HEK293 (cell line): ENCODE results near the gene TP53BP1.

Experiments
- SALL2 ChIP-seq: fragments of 450-650 bp; formaldehyde crosslinking; IDR thresholded peaks from 2 replicates; pipeline ENCODE4 v1.5.0; 2017; ENCODE audit warnings: missing biosample characterization, mild to moderate bottlenecking, missing genetic modification characterization, borderline replicate concordance
- ZFP3 ChIP-seq: fragments of 450-650 bp; formaldehyde crosslinking; IDR thresholded peaks from 2 replicates; pipeline ENCODE4 v1.5.1; 2016; ENCODE audit warnings: low read depth, missing biosample characterization, missing genetic modification characterization
- ZNF114 ChIP-seq: fragments of 450-650 bp; formaldehyde crosslinking; IDR thresholded peaks from 2 replicates; pipeline ENCODE4 v1.5.0; 2017; ENCODE audit warnings: missing biosample characterization, missing genetic modification characterization
- ZNF121 ChIP-seq: fragments of 450-650 bp; formaldehyde crosslinking; IDR thresholded peaks from 2 replicates; pipeline ENCODE4 v1.5.1; 2016; ENCODE audit warnings: missing biosample characterization, missing genetic modification characterization
- ZNF274 ChIP-seq, 2 experiments: fragments of 200-500 bp in 1 of 2; fragments of 450-650 bp in 1 of 2; sonication (Bioruptor generic) in 1 of 2; formaldehyde crosslinking in 1 of 2; IDR thresholded peaks; 2 replicates each; pipeline versions ENCODE4 v1.5.1 to v1.6.1; 2014 to 2016; ENCODE audit warnings: borderline replicate concordance in 1 of 2, inconsistent platforms in 1 of 2, low read length in 1 of 2, missing biosample characterization in 1 of 2, missing genetic modification characterization in 1 of 2
- ZNF404 ChIP-seq: fragments of 450-650 bp; formaldehyde crosslinking; IDR thresholded peaks from 2 replicates; pipeline ENCODE4 v1.5.1; 2017; ENCODE audit warnings: missing biosample characterization, missing genetic modification characterization
- ZNF510 ChIP-seq: fragments of 450-650 bp; formaldehyde crosslinking; IDR thresholded peaks from 2 replicates; pipeline ENCODE4 v1.5.1; 2018; ENCODE audit warnings: mild to moderate bottlenecking, missing genetic modification characterization, missing biosample characterization; ENCODE audit not compliant: insufficient replicate concordance
- ZNF777 ChIP-seq: fragments of 450-650 bp; formaldehyde crosslinking; IDR thresholded peaks from 2 replicates; pipeline ENCODE4 v1.5.1; 2017; ENCODE audit warnings: missing biosample characterization, missing genetic modification characterization, borderline replicate concordance
- TF ChIP-seq, protein P1 (sequence below): fragments of 450-650 bp; formaldehyde crosslinking; IDR thresholded peaks from 2 replicates; pipeline ENCODE4 v1.5.1; 2016; ENCODE audit warnings: missing biosample characterization, missing genetic modification characterization
- TF ChIP-seq, protein P2 (sequence below): fragments of 450-650 bp; formaldehyde crosslinking; IDR thresholded peaks from 2 replicates; pipeline ENCODE4 v1.5.1; 2016; ENCODE audit warnings: missing biosample characterization, missing genetic modification characterization, low read depth
- TF ChIP-seq, protein P3 (sequence below): fragments of 450-650 bp; formaldehyde crosslinking; IDR thresholded peaks from 2 replicates; pipeline ENCODE4 v1.5.1; 2016; ENCODE audit warnings: missing biosample characterization, missing genetic modification characterization
- TF ChIP-seq, protein P4 (sequence below): fragments of 450-650 bp; formaldehyde crosslinking; conservative IDR thresholded peaks from 2 replicates; pipeline ENCODE4 v1.5.1; 2016; ENCODE audit warnings: low read depth, missing biosample characterization, missing genetic modification characterization
- TF ChIP-seq, protein P5 (sequence below): fragments of 450-650 bp; formaldehyde crosslinking; IDR thresholded peaks from 2 replicates; pipeline ENCODE4 v1.5.1; 2016; ENCODE audit warnings: missing biosample characterization, missing genetic modification characterization, low read depth

DNA sequence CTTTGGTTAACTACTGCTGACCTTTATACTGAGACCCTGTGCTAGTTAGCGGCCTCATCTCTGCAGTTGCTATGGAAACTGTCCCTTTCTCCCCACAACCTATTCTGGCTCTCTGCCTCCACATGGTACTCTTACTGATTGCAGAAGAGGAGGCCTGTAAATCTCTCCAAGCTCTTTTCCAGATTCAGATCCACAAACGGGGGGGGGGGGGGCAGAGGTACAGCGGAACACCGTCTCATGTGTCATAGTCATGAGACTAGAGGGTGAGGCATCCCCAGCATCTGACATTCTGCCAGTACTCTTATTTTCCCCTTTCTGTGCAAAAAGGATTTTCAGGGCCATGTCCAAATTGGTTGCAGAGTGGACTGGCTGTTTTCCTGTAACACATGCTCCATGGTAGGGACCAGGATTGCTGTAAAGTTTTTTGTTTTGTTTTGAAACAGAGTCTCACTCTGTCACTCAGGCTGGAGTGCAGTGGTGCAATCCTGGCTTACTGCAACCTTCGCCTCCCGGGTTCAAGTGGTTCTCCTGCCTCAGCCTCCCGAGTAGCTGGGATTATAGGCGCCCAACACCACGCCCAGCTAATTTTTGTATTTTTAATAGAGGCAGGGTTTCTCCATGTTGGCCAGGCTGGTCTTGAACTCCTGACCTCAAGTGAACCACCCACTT, 16.2 kb upstream of the TP53BP1 start:
- TF ChIP-seq, protein P1, sequence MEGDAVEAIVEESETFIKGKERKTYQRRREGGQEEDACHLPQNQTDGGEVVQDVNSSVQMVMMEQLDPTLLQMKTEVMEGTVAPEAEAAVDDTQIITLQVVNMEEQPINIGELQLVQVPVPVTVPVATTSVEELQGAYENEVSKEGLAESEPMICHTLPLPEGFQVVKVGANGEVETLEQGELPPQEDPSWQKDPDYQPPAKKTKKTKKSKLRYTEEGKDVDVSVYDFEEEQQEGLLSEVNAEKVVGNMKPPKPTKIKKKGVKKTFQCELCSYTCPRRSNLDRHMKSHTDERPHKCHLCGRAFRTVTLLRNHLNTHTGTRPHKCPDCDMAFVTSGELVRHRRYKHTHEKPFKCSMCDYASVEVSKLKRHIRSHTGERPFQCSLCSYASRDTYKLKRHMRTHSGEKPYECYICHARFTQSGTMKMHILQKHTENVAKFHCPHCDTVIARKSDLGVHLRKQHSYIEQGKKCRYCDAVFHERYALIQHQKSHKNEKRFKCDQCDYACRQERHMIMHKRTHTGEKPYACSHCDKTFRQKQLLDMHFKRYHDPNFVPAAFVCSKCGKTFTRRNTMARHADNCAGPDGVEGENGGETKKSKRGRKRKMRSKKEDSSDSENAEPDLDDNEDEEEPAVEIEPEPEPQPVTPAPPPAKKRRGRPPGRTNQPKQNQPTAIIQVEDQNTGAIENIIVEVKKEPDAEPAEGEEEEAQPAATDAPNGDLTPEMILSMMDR, result no peak
- TF ChIP-seq SALL2 (tag by site-specific recombination), result no peak
- TF ChIP-seq ZNF510 (tag by site-specific recombination), result no peak
- no peak for TF ChIP-seq ZNF777 (tag by site-specific recombination)
- TF ChIP-seq, protein P2, sequence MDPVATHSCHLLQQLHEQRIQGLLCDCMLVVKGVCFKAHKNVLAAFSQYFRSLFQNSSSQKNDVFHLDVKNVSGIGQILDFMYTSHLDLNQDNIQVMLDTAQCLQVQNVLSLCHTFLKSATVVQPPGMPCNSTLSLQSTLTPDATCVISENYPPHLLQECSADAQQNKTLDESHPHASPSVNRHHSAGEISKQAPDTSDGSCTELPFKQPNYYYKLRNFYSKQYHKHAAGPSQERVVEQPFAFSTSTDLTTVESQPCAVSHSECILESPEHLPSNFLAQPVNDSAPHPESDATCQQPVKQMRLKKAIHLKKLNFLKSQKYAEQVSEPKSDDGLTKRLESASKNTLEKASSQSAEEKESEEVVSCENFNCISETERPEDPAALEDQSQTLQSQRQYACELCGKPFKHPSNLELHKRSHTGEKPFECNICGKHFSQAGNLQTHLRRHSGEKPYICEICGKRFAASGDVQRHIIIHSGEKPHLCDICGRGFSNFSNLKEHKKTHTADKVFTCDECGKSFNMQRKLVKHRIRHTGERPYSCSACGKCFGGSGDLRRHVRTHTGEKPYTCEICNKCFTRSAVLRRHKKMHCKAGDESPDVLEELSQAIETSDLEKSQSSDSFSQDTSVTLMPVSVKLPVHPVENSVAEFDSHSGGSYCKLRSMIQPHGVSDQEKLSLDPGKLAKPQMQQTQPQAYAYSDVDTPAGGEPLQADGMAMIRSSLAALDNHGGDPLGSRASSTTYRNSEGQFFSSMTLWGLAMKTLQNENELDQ (tag by site-specific recombination), result no peak
- TF ChIP-seq, protein P3, sequence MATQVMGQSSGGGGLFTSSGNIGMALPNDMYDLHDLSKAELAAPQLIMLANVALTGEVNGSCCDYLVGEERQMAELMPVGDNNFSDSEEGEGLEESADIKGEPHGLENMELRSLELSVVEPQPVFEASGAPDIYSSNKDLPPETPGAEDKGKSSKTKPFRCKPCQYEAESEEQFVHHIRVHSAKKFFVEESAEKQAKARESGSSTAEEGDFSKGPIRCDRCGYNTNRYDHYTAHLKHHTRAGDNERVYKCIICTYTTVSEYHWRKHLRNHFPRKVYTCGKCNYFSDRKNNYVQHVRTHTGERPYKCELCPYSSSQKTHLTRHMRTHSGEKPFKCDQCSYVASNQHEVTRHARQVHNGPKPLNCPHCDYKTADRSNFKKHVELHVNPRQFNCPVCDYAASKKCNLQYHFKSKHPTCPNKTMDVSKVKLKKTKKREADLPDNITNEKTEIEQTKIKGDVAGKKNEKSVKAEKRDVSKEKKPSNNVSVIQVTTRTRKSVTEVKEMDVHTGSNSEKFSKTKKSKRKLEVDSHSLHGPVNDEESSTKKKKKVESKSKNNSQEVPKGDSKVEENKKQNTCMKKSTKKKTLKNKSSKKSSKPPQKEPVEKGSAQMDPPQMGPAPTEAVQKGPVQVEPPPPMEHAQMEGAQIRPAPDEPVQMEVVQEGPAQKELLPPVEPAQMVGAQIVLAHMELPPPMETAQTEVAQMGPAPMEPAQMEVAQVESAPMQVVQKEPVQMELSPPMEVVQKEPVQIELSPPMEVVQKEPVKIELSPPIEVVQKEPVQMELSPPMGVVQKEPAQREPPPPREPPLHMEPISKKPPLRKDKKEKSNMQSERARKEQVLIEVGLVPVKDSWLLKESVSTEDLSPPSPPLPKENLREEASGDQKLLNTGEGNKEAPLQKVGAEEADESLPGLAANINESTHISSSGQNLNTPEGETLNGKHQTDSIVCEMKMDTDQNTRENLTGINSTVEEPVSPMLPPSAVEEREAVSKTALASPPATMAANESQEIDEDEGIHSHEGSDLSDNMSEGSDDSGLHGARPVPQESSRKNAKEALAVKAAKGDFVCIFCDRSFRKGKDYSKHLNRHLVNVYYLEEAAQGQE (tag by site-specific recombination), result no peak
- no peak for TF ChIP-seq ZFP3
- no peak for TF ChIP-seq ZNF404 (tag by site-specific recombination)
- TF ChIP-seq, protein P4, sequence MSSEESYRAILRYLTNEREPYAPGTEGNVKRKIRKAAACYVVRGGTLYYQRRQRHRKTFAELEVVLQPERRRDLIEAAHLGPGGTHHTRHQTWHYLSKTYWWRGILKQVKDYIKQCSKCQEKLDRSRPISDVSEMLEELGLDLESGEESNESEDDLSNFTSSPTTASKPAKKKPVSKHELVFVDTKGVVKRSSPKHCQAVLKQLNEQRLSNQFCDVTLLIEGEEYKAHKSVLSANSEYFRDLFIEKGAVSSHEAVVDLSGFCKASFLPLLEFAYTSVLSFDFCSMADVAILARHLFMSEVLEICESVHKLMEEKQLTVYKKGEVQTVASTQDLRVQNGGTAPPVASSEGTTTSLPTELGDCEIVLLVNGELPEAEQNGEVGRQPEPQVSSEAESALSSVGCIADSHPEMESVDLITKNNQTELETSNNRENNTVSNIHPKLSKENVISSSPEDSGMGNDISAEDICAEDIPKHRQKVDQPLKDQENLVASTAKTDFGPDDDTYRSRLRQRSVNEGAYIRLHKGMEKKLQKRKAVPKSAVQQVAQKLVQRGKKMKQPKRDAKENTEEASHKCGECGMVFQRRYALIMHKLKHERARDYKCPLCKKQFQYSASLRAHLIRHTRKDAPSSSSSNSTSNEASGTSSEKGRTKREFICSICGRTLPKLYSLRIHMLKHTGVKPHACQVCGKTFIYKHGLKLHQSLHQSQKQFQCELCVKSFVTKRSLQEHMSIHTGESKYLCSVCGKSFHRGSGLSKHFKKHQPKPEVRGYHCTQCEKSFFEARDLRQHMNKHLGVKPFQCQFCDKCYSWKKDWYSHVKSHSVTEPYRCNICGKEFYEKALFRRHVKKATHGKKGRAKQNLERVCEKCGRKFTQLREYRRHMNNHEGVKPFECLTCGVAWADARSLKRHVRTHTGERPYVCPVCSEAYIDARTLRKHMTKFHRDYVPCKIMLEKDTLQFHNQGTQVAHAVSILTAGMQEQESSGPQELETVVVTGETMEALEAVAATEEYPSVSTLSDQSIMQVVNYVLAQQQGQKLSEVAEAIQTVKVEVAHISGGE, result no peak
- TF ChIP-seq, protein P5, sequence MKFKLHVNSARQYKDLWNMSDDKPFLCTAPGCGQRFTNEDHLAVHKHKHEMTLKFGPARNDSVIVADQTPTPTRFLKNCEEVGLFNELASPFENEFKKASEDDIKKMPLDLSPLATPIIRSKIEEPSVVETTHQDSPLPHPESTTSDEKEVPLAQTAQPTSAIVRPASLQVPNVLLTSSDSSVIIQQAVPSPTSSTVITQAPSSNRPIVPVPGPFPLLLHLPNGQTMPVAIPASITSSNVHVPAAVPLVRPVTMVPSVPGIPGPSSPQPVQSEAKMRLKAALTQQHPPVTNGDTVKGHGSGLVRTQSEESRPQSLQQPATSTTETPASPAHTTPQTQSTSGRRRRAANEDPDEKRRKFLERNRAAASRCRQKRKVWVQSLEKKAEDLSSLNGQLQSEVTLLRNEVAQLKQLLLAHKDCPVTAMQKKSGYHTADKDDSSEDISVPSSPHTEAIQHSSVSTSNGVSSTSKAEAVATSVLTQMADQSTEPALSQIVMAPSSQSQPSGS (tag by site-specific recombination), result no peak
- TF ChIP-seq ZNF274 (IDR thresholded peaks at IDR 0.05; ENCODE audit: low read length), result no peak
- no peak for TF ChIP-seq ZNF274 (tag by site-specific recombination; IDR thresholded peaks at IDR 0.05; ENCODE audit: borderline replicate concordance)
- TF ChIP-seq ZNF114 (tag by site-specific recombination), result no peak
- no peak for TF ChIP-seq ZNF121 (tag by site-specific recombination)
